Gastrocnemius medialis (tissue), 4 donors: Measurements from ENCODE around the gene CRYBG1.

Source experiments
- CTCF ChIP-seq, 5 experiments: fragments of 450-650 bp in 3 of 5; fragments of 200-600 bp in 2 of 5; sonication (generic) in 2 of 5; IDR thresholded peaks in 4 of 5; conservative IDR thresholded peaks in 1 of 5; 1 replicate in 4 of 5; 2 replicates in 1 of 5; pipeline ENCODE4 v1.5.1; 2016 to 2019; ENCODE audit warnings: antibody characterized with exemption in 5 of 5, mild to moderate bottlenecking in 3 of 5, moderate library complexity in 3 of 5
- POLR2A ChIP-seq, 2 donors: fragments of 450-650 bp; IDR thresholded peaks; one replicate each; pipeline ENCODE4 v1.6.1; 2017; ENCODE audit warnings: antibody characterized with exemption in 2 of 2, mild to moderate bottlenecking in 2 of 2, moderate library complexity in 2 of 2

DNA sequence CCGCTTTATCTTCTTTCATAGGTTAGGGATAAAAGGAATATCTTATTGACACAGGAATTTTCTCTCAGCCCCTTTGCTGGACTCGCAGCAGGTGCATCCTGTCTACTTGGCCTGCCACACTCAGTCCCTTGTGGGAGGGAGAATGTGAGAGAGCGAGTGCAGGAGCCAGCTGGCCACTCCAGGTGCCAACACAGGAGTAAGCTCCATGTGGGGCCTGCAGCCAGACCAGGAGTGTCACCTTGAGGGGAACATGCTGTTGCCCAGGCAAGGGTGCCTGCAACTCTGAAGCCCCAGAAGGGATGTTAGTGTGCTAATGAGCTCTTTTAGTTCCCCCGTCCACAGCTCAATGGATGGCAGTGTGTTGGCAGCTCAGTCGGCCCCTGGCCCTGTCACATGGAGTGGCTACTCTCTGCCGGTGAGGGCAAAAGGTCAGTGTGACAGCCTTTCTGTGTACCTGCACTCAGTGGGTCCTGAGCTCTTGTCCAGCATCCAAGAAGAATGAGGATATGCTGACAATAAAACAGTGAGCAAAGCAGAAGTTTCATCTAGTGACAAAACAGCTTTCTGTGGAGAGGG lies 57.1 kb downstream of the CRYBG1 start:
- TF ChIP-seq CTCF (IDR thresholded peaks at IDR 0.05 in 4 of 5, conservative IDR thresholded peaks at IDR 0.05 in 1 of 5) (no peak), POLR2A (IDR thresholded peaks at IDR 0.05) (no peak)
